Stimulated activated CD4-positive, alpha-beta T cell treated with anti-CD3 and anti-CD28 coated beads, Interleukin-2, amount 100 ng/mL, for 48 hours (primary cell): Measurements from ENCODE around the gene CTIF.

Experiments
- DNase-seq, 2 donors: peaks; one replicate each; pipeline ENCODE4 v3.0.0-alpha.2; 2020

Gene CTIF

GRCh38 chr18:48669991-48670750 is 131.3 kb downstream of the CTIF start:
- no peak for DNase-seq

GRCh38 chr18:48670751-48671560 is 132.1 kb downstream of the CTIF start:
- DNase-seq, result no peak

- DNase-seq, result no peak
Observed at GRCh38 chr18:48671561-48671945, 132.7 kb downstream of the CTIF start.

- DNase-seq, result no peak
Observed at GRCh38 chr18:48672671-48673340, 134.0 kb downstream of the CTIF start.

- DNase-seq, result no peak
Observed at GRCh38 chr18:48673456-48673852, 134.6 kb downstream of the CTIF start.

GRCh38 chr18:48673853-48674721 is 135.3 kb downstream of the CTIF start:
- no peak for DNase-seq

GRCh38 chr18:48674758-48675351 is 136.0 kb downstream of the CTIF start:
- DNase-seq, result no peak

GRCh38 chr18:48675352-48675761 is 136.5 kb downstream of the CTIF start:
- peak; percentile 83 to 86 for DNase-seq

- no peak for DNase-seq
Observed at GRCh38 chr18:48675912-48676311, 137.1 kb downstream of the CTIF start.

- no peak for DNase-seq
Observed at GRCh38 chr18:48676346-48676745, 137.5 kb downstream of the CTIF start.

GRCh38 chr18:48676756-48677368 is 138.0 kb downstream of the CTIF start:
- peak; percentile 71 to 73 for DNase-seq

GRCh38 chr18:48678237-48679115 is 139.6 kb downstream of the CTIF start:
- no peak for DNase-seq

- DNase-seq, result no peak
Observed at GRCh38 chr18:48679236-48679635, 140.4 kb downstream of the CTIF start.

GRCh38 chr18:48680339-48681250 is 141.8 kb downstream of the CTIF start:
- DNase-seq, result no peak

GRCh38 chr18:48682768-48683167 is 143.9 kb downstream of the CTIF start:
- DNase-seq, result no peak

- no peak for DNase-seq
Observed at GRCh38 chr18:48683197-48683596, 144.4 kb downstream of the CTIF start.

GRCh38 chr18:48683661-48684060 is 144.8 kb downstream of the CTIF start:
- no peak for DNase-seq

- DNase-seq, result no peak
Observed at GRCh38 chr18:48687346-48688042, 148.7 kb downstream of the CTIF start.

- DNase-seq, result no peak
Observed at GRCh38 chr18:48688961-48689360, 150.1 kb downstream of the CTIF start.
